Choroid plexus epithelial cell (primary cell): ENCODE results near the gene SPACA9.

Experiments
- DNase-seq: peaks from one replicate; pipeline ENCODE4 v3.0.0-alpha.2; 2010; ENCODE audit warnings: low read depth
- H3K4me3 ChIP-seq: 2 replicates; pipeline ENCODE4 v1.5.1; 2011; ENCODE audit warnings: low read depth, mild to moderate bottlenecking, control low read depth, low read length, moderate library complexity
- TF ChIP-seq, protein P1 (sequence below): conservative IDR thresholded peaks from 2 replicates; pipeline ENCODE4 v1.5.1; 2011; ENCODE audit warnings: low read depth, mild to moderate bottlenecking, control low read depth, inconsistent platforms, low read length, moderate library complexity

SPACA9 gene

DNA sequence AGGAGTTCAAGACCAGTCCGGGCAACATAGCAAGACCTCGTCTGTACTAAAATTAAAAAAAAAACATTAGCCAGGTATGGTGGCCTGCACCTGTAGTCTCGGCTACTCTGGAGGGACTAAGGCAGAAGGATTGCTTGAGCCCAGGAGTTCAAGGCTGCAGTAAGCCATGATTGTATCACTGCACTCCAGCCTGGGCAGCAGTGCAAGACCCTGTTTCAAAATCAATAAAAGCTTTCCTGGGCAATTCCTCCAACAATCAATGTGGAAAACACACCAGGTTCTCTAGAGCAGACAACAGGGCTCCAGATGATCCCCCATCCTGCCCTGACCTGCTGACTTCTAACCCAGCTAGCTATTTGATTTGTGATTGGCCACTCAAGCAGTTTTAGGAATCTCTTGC is 1.8 kb upstream of the SPACA9 start:
- DNase-seq, result no peak
- TF ChIP-seq, protein P1, sequence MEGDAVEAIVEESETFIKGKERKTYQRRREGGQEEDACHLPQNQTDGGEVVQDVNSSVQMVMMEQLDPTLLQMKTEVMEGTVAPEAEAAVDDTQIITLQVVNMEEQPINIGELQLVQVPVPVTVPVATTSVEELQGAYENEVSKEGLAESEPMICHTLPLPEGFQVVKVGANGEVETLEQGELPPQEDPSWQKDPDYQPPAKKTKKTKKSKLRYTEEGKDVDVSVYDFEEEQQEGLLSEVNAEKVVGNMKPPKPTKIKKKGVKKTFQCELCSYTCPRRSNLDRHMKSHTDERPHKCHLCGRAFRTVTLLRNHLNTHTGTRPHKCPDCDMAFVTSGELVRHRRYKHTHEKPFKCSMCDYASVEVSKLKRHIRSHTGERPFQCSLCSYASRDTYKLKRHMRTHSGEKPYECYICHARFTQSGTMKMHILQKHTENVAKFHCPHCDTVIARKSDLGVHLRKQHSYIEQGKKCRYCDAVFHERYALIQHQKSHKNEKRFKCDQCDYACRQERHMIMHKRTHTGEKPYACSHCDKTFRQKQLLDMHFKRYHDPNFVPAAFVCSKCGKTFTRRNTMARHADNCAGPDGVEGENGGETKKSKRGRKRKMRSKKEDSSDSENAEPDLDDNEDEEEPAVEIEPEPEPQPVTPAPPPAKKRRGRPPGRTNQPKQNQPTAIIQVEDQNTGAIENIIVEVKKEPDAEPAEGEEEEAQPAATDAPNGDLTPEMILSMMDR, result no peak
- no peak overlapping the region for H3K4me3 ChIP-seq

DNA sequence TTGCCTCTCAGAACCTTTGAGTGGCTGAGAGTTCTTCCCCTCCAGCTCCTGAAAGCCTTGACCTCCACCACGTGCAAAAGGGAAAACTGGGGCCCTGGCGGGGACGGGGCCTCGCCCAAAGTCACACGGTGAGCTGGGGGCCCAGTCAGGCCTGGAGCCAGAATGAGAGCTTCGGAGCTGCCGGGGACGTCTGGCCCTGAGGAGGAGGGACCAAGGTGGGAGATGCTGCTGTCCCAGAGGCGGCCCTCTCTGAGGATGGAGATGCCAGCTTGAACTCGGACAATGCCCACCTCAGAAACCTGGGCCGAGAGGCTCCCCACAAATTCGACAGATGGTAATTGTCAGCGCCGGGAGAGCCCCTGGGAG is 1.3 kb upstream of the SPACA9 start:
- TF ChIP-seq, protein P1, result no peak
- H3K4me3 ChIP-seq, result peak overlapping the region; percentile 75
- no peak for DNase-seq

DNA sequence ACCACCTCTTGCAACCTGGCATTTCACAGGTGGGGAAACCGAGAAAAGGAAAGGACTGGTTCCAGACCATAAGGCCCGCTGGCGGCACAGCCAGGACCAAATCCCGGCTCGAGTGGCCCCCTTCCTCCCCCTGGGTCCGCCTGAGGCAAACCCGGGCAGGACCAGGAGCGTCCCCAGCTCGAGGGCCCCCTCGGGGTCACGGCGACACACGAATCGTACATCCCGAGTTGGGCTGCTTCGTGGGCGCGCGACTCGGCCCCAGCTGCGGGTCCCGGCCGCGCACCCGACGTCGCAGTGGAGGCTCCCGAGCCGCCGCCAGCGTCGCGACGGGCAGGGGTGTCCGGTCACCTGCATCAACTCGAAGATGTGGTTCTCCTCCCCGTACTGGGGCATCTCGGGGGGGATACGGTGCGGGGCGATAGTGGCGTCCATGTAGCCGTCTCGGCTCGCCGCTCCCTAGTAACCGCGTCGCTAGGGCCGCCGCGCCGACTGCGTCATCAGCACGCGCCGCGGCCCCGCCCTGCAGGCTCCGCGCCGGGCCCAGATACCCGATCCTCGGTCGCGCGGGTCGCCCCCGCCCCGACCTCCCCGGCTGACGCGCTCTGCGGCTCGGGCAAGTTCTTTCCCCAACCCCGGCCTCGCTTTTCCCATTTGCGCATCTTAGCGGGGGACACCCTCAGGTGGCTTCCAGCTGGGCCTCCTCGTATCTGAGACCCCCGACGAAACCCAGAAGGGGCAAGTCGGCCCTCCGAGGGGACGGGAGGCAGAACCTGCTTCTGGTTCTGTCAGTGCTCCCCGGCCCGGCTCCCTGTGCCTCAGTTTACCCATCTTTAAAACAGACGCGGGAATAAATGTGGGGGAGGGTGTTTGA is 639 bp upstream of the SPACA9 start, which contains the start of gene AK8:
Gene AK8, minus strand, starts transcription at position 461 of the 871 bp plus-strand sequence. Its CDS starts 29 bp downstream, at position 432.
- DNase-seq, result peak; percentile 72
- peak within 1 kb of the TSS; percentile 75 for H3K4me3 ChIP-seq
- TF ChIP-seq, protein P1, result no peak

DNA sequence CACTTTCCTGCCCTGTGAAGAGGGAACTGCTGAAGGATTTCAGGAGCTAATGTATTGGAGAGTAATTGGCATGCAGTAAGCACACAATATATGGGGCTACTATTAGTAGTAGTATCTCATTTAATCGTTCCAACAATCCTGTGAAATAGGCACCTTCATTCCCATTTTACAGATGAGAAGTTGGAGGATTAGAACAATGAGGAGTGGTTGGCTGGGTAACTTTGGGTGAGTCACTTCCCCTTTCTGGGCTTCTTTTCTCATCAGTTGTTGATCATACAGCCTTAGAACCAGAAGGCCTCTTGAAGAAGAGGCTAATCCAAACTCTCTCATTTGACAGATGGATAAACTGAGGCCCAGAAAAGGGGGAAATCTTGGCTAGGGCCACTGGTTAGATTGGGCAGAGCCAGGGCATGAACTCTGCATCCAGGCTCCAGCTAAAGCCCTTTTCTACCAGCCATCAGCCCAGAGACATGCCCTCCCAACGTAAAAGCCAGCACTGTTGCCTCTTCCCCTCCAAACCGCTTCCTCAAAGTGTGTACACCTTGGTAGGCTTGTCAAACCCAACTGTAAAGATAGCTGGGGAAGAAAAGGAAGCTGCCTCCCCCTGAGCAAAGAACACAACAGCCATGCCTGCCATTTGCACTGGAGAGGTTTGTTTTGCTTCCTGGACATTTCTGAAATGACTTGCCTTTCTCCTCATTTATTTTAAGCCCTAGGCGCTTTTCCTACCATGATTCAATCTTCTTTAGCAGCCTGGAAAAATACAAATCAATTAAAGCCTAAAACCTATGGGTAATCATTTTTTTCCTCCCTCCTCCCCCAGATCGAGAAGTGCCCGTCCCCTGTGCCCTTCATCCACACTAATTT is 992 bp downstream of the SPACA9 start:
- DNase-seq, result no peak
- no peak overlapping the region for H3K4me3 ChIP-seq

DNA sequence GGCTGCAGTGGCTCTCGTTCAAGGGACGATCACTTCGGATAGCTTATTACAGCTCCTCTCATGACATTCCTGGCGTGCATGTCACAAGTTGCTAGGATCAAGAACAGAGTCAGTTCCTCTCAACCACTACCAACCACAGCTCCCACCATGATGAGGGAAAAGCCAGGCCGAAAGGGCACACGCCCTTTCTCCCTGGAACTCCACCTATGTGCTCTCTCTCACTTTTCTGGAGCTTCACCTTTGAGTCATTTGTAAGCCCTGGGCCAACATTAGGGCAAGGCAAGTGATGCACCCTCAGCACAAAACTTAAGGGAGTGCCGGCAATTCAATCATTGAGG is 1.6 kb downstream of the SPACA9 start:
- H3K4me3 ChIP-seq, result no peak overlapping the region
- DNase-seq, result no peak
- TF ChIP-seq, protein P1, result no peak

More for the DNA sequence above, 992 bp downstream of the SPACA9 start:
- TF ChIP-seq, protein P1, result no peak

DNA sequence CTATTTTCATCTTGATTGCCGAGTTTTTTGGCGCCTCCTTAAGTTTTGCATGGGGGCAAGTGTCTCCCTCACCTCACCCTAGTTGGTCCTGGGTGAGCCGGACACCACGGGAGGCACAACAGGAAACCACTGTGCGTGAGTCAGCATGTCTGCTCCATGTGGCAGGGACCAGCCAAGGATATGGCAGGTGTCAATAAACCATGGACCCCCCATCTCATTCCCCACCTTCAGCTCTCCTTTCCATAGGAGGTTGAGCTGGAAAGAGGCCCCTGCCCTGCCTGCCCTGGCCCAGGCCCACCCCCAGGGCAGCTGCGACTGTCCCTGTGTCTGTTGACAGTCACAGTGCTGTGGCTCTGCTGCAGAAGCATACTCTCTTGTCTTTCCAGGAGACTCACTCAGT is 3.1 kb downstream of the SPACA9 start:
- H3K4me3 ChIP-seq, result no peak overlapping the region
- TF ChIP-seq, protein P1, result no peak
- no peak for DNase-seq
